HEK293 (cell line): Measurements from ENCODE around the gene DOK1.

Source experiments
- CTCF ChIA-PET: fragments of 350-600 bp; formaldehyde crosslinking; extraction: SDS; loops from one replicate; lab custom pipeline; 2021; ENCODE audit warnings: antibody characterized with exemption; lab: Yijun Ruan, JAX
- POLR2A ChIA-PET: fragments of 300-600 bp; formaldehyde crosslinking; extraction: SDS; loops from one replicate; lab custom pipeline; 2020; ENCODE audit warnings: antibody characterized with exemption, inconsistent platforms; lab: Yijun Ruan, JAX
- H3K27ac ChIP-seq: fragments of 200-500 bp; sonication (Bioruptor generic); 2 replicates; pipeline ENCODE4 v1.5.1; 2014; ENCODE audit warnings: low read depth, low read length, control low read depth, inconsistent platforms; ENCODE audit errors: extremely low read depth
- H3K36me3 ChIP-seq, 2 experiments: fragments of 200-500 bp in 1 of 2; sonication (Bioruptor generic) in 1 of 2; 1 replicate in 1 of 2; 2 replicates in 1 of 2; pipeline ENCODE4 v1.5.1; 2014 to 2017; ENCODE audit warnings: inconsistent platforms in 2 of 2, low read length in 2 of 2; ENCODE audit not compliant: control insufficient read depth in 2 of 2, insufficient read depth in 1 of 2
- H3K4me1 ChIP-seq: fragments of 200-500 bp; sonication (Bioruptor generic); 2 replicates; pipeline ENCODE4 v1.5.1; 2014; ENCODE audit warnings: mild to moderate bottlenecking, low read length, inconsistent platforms; ENCODE audit not compliant: control insufficient read depth, insufficient read depth
- H3K4me3 ChIP-seq: 2 replicates; pipeline ENCODE4 v1.5.1; 2011; ENCODE audit warnings: low read depth, mild to moderate bottlenecking, control low read depth, low read length, moderate library complexity
- H3K9me3 ChIP-seq: fragments of 200-500 bp; sonication (Bioruptor generic); 2 replicates; pipeline ENCODE4 v1.5.1; 2014; ENCODE audit warnings: low read depth, low read length, inconsistent platforms; ENCODE audit not compliant: control insufficient read depth, insufficient read depth
- GLI4 ChIP-seq: fragments of 450-650 bp; formaldehyde crosslinking; IDR thresholded peaks from 2 replicates; pipeline ENCODE4 v1.5.1; 2016; ENCODE audit warnings: missing biosample characterization, missing genetic modification characterization
- GLIS1 ChIP-seq: fragments of 450-650 bp; formaldehyde crosslinking; IDR thresholded peaks from 2 replicates; pipeline ENCODE4 v1.5.1; 2016; ENCODE audit warnings: missing biosample characterization, missing genetic modification characterization
- GLIS2 ChIP-seq: fragments of 450-650 bp; formaldehyde crosslinking; IDR thresholded peaks from 2 replicates; pipeline ENCODE4 v1.5.1; 2016; ENCODE audit warnings: missing biosample characterization, missing genetic modification characterization
- IKZF3 ChIP-seq: fragments of 450-650 bp; IDR thresholded peaks from 2 replicates; pipeline ENCODE4 v1.5.0; 2018; ENCODE audit warnings: missing biosample characterization, mild to moderate bottlenecking, missing genetic modification characterization, moderate library complexity
- KLF9 ChIP-seq: fragments of 450-650 bp; formaldehyde crosslinking; IDR thresholded peaks from 2 replicates; pipeline ENCODE4 v1.5.1; 2016; ENCODE audit warnings: missing biosample characterization, missing genetic modification characterization, low read depth
- SCRT2 ChIP-seq: fragments of 450-650 bp; formaldehyde crosslinking; IDR thresholded peaks from 2 replicates; pipeline ENCODE4 v1.5.1; 2016; ENCODE audit warnings: missing biosample characterization, missing genetic modification characterization
- SP3 ChIP-seq: fragments of 450-650 bp; formaldehyde crosslinking; IDR thresholded peaks from 2 replicates; pipeline ENCODE4 v1.5.1; 2016; ENCODE audit warnings: missing biosample characterization, missing genetic modification characterization
- YY1 ChIP-seq: fragments of 450-650 bp; formaldehyde crosslinking; IDR thresholded peaks from 2 replicates; pipeline ENCODE4 v1.5.1; 2018; ENCODE audit warnings: missing biosample characterization, missing genetic modification characterization
- ZBTB48 ChIP-seq: fragments of 450-650 bp; formaldehyde crosslinking; IDR thresholded peaks from 2 replicates; pipeline ENCODE4 v1.5.1; 2016; ENCODE audit warnings: missing biosample characterization, missing genetic modification characterization
- ZBTB8A ChIP-seq: fragments of 450-650 bp; formaldehyde crosslinking; IDR thresholded peaks from 2 replicates; pipeline ENCODE4 v1.5.1; 2016; ENCODE audit warnings: missing biosample characterization, missing genetic modification characterization
- ZNF132 ChIP-seq: fragments of 450-650 bp; formaldehyde crosslinking; IDR thresholded peaks from 2 replicates; pipeline ENCODE4 v1.5.1; 2017; ENCODE audit warnings: missing biosample characterization, missing genetic modification characterization, borderline replicate concordance
- ZNF23 ChIP-seq: fragments of 450-650 bp; formaldehyde crosslinking; IDR thresholded peaks from 2 replicates; pipeline ENCODE4 v1.5.1; 2016; ENCODE audit warnings: missing biosample characterization, missing genetic modification characterization, borderline replicate concordance
- ZNF302 ChIP-seq: fragments of 450-650 bp; formaldehyde crosslinking; IDR thresholded peaks from 2 replicates; pipeline ENCODE4 v1.5.1; 2016; ENCODE audit warnings: missing biosample characterization, missing genetic modification characterization, low read depth
- ZNF311 ChIP-seq: fragments of 450-650 bp; formaldehyde crosslinking; IDR thresholded peaks from 2 replicates; pipeline ENCODE4 v1.5.1; 2017; ENCODE audit warnings: missing biosample characterization, missing genetic modification characterization, borderline replicate concordance
- ZNF426 ChIP-seq: fragments of 450-650 bp; formaldehyde crosslinking; IDR thresholded peaks from 2 replicates; pipeline ENCODE4 v1.5.1; 2017; ENCODE audit warnings: missing biosample characterization, missing genetic modification characterization, mild to moderate bottlenecking, inconsistent platforms, moderate library complexity
- ZNF544 ChIP-seq: fragments of 450-650 bp; formaldehyde crosslinking; IDR thresholded peaks from 2 replicates; pipeline ENCODE4 v1.5.0; 2017; ENCODE audit warnings: missing biosample characterization, missing genetic modification characterization
- ZNF549 ChIP-seq: fragments of 450-650 bp; IDR thresholded peaks from 2 replicates; pipeline ENCODE4 v1.5.1; 2018; ENCODE audit warnings: missing biosample characterization, missing genetic modification characterization, mild to moderate bottlenecking, inconsistent platforms, moderate library complexity
- ZNF596 ChIP-seq: fragments of 450-650 bp; IDR thresholded peaks from 2 replicates; pipeline ENCODE4 v1.5.0; 2018; ENCODE audit warnings: missing biosample characterization, mild to moderate bottlenecking, missing genetic modification characterization, moderate library complexity
- ZNF600 ChIP-seq: fragments of 450-650 bp; formaldehyde crosslinking; IDR thresholded peaks from 2 replicates; pipeline ENCODE4 v1.5.1; 2016; ENCODE audit warnings: missing biosample characterization, missing genetic modification characterization
- ZNF707 ChIP-seq: fragments of 450-650 bp; formaldehyde crosslinking; IDR thresholded peaks from 2 replicates; pipeline ENCODE4 v1.5.1; 2016; ENCODE audit warnings: missing biosample characterization, missing genetic modification characterization
- TF ChIP-seq, protein P1 (sequence below): fragments of 450-650 bp; formaldehyde crosslinking; IDR thresholded peaks from 2 replicates; pipeline ENCODE4 v1.5.1; 2016; ENCODE audit warnings: missing biosample characterization, missing genetic modification characterization
- TF ChIP-seq, protein P2 (sequence below): fragments of 450-650 bp; formaldehyde crosslinking; IDR thresholded peaks from 2 replicates; pipeline ENCODE4 v1.5.1; 2016; ENCODE audit warnings: missing biosample characterization, missing genetic modification characterization
- TF ChIP-seq, protein P3 (sequence below): fragments of 450-650 bp; formaldehyde crosslinking; IDR thresholded peaks from 2 replicates; pipeline ENCODE4 v1.5.1; 2016; ENCODE audit warnings: missing biosample characterization, missing genetic modification characterization
- TF ChIP-seq, protein P4 (sequence below): fragments of 450-650 bp; formaldehyde crosslinking; IDR thresholded peaks from 2 replicates; pipeline ENCODE4 v1.5.1; 2016; ENCODE audit warnings: missing biosample characterization, missing genetic modification characterization

DOK1 gene

DNA sequence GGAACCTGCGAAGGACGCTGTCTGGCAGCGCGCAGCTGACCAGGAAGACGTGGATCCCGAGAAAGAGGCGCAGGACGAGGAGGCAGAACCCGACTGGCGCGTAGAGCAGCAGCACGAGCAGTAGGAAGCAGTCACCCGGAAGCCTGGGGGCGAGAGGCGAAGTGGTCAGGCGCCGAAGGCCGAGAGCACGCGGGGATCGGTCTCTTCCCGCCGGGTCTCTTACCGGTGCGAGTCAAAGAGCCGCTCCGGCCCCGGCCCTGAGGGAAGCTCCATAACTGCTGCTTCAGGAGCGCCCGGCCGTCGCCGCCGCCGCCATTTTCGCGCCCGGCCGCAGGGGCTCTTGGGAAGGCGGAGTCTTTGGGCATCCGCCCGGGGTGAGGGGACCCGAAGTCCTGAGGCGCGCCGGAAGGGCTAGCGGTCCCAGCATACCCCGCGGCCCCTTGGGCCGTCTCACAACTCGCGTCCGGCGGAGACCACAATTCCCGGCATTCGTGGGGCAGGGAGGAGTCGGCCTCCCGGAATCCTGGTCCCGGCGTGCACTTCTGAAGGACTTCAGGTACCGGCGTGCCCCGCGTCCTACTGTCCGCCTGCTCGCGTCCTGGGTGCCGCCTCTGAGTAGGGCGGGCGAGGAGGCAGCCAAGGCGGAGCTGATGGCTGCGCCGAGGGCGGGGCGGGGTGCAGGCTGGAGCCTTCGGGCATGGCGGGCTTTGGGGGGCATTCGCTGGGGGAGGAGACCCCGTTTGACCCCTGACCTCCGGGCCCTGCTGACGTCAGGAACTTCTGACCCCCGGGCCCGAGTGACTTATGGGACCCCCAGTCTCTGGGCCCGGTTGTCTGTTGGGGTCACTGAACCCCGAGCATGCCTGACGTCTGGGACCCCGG, 24.9 kb upstream of the DOK1 start, which contains the start of the genes AUP1 and HTRA2 (continued):
- TF ChIP-seq, protein P1, sequence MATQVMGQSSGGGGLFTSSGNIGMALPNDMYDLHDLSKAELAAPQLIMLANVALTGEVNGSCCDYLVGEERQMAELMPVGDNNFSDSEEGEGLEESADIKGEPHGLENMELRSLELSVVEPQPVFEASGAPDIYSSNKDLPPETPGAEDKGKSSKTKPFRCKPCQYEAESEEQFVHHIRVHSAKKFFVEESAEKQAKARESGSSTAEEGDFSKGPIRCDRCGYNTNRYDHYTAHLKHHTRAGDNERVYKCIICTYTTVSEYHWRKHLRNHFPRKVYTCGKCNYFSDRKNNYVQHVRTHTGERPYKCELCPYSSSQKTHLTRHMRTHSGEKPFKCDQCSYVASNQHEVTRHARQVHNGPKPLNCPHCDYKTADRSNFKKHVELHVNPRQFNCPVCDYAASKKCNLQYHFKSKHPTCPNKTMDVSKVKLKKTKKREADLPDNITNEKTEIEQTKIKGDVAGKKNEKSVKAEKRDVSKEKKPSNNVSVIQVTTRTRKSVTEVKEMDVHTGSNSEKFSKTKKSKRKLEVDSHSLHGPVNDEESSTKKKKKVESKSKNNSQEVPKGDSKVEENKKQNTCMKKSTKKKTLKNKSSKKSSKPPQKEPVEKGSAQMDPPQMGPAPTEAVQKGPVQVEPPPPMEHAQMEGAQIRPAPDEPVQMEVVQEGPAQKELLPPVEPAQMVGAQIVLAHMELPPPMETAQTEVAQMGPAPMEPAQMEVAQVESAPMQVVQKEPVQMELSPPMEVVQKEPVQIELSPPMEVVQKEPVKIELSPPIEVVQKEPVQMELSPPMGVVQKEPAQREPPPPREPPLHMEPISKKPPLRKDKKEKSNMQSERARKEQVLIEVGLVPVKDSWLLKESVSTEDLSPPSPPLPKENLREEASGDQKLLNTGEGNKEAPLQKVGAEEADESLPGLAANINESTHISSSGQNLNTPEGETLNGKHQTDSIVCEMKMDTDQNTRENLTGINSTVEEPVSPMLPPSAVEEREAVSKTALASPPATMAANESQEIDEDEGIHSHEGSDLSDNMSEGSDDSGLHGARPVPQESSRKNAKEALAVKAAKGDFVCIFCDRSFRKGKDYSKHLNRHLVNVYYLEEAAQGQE (tag by site-specific recombination), result no peak
- TF ChIP-seq, protein P2, sequence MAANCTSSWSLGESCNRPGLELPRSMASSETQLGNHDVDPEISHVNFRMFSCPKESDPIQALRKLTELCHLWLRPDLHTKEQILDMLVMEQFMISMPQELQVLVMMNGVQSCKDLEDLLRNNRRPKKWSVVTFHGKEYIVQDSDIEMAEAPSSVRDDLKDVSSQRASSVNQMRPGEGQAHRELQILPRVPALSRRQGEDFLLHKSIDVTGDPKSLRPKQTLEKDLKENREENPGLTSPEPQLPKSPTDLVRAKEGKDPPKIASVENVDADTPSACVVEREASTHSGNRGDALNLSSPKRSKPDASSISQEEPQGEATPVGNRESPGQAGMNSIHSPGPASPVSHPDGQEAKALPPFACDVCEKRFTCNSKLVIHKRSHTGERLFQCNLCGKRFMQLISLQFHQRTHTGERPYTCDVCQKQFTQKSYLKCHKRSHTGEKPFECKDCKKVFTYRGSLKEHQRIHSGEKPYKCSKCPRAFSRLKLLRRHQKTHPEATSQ (tag by site-specific recombination), result no peak
- TF ChIP-seq GLIS1 (peak; percentile 53), ZNF596 (tag by site-specific recombination) (no peak), ZNF23 (tag by site-specific recombination) (no peak), YY1 (tag by site-specific recombination) (peak; percentile 89), ZBTB8A (tag by site-specific recombination) (peak; percentile 91), ZNF311 (no peak), IKZF3 (tag by site-specific recombination) (0 out of 2 replicates have a peak, but pooled peaks have one; percentile 48), ZNF426 (tag by site-specific recombination) (no peak), ZNF549 (tag by site-specific recombination) (no peak)

DNA sequence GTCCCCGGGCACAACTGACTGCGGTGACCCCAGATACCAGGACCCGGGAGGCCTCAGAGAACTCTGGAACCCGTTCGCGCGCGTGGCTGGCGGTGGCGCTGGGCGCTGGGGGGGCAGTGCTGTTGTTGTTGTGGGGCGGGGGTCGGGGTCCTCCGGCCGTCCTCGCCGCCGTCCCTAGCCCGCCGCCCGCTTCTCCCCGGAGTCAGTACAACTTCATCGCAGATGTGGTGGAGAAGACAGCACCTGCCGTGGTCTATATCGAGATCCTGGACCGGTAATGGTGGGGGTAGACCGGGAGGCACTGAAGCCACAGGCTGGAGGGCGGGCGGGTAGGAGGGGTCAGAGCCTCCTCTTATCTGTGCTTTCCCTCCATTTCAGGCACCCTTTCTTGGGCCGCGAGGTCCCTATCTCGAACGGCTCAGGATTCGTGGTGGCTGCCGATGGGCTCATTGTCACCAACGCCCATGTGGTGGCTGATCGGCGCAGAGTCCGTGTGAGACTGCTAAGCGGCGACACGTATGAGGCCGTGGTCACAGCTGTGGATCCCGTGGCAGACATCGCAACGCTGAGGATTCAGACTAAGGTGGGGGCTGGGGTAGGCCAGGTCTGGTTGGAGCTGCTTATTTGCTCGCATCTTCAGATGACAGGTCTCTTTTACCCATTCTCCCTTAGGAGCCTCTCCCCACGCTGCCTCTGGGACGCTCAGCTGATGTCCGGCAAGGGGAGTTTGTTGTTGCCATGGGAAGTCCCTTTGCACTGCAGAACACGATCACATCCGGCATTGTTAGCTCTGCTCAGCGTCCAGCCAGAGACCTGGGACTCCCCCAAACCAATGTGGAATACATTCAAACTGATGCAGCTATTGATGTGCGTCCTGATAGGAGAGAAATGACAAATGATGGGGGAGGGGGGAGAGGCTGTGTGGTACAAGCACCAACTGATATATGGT, 24.0 kb upstream of the DOK1 start:
- ChIA-PET CTCF (interaction anchor here (0.6 to 4.3 kb wide), 6 partner anchors 13 to 1014 kb away, joined by 3 to 34 read pairs (median 9); partner anchors contain the start of genes CCDC142 and TTC31), POLR2A (interaction anchor here (0.5 to 2.4 kb wide), 19 partner anchors 9 to 1118 kb away, joined by 3 to 18 read pairs (median 6); partner anchors contain the start of genes CCDC142, MRPL53, PCGF1 and TLX2)
- Histone ChIP-seq H3K9me3 (no peaks in the 10 kb centered on the region), H3K36me3 (peaks cover 7 to 68% of the 10 kb centered on the region in 2 experiments; a peak in 1 of 3 replicates)
- TF ChIP-seq GLI4 (tag by site-specific recombination) (no peak), ZNF544 (tag by site-specific recombination) (no peak), KLF9 (tag by site-specific recombination) (0 out of 2 replicates have a peak, but pooled peaks have one; percentile 2), ZNF302 (tag by site-specific recombination) (no peak), ZNF707 (no peak), GLIS2 (tag by site-specific recombination) (peak; percentile 28; the same call in 1 of the 2 replicates), ZBTB48 (tag by site-specific recombination) (peak; percentile 33; the same call in 1 of the 2 replicates), ZNF132 (tag by site-specific recombination) (no peak), ZNF600 (tag by site-specific recombination) (no peak), SP3 (tag by site-specific recombination) (peak; percentile 7; the same call in 1 of the 2 replicates), SCRT2 (tag by site-specific recombination) (peak; percentile 79)
- TF ChIP-seq, protein P3, sequence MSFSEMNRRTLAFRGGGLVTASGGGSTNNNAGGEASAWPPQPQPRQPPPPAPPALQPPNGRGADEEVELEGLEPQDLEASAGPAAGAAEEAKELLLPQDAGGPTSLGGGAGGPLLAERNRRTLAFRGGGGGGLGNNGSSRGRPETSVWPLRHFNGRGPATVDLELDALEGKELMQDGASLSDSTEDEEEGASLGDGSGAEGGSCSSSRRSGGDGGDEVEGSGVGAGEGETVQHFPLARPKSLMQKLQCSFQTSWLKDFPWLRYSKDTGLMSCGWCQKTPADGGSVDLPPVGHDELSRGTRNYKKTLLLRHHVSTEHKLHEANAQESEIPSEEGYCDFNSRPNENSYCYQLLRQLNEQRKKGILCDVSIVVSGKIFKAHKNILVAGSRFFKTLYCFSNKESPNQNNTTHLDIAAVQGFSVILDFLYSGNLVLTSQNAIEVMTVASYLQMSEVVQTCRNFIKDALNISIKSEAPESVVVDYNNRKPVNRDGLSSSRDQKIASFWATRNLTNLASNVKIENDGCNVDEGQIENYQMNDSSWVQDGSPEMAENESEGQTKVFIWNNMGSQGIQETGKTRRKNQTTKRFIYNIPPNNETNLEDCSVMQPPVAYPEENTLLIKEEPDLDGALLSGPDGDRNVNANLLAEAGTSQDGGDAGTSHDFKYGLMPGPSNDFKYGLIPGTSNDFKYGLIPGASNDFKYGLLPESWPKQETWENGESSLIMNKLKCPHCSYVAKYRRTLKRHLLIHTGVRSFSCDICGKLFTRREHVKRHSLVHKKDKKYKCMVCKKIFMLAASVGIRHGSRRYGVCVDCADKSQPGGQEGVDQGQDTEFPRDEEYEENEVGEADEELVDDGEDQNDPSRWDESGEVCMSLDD (tag by site-specific recombination), result peak; percentile 37; the same call in 1 of the 2 replicates
- TF ChIP-seq, protein P4, sequence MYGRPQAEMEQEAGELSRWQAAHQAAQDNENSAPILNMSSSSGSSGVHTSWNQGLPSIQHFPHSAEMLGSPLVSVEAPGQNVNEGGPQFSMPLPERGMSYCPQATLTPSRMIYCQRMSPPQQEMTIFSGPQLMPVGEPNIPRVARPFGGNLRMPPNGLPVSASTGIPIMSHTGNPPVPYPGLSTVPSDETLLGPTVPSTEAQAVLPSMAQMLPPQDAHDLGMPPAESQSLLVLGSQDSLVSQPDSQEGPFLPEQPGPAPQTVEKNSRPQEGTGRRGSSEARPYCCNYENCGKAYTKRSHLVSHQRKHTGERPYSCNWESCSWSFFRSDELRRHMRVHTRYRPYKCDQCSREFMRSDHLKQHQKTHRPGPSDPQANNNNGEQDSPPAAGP (tag by site-specific recombination), result no peak
- TF ChIP-seq, all 188 proteins: peak for 6
- Histone ChIP-seq H3K4me3 (peak overlapping the region; percentile 57), H3K4me1 (no peaks in the 10 kb centered on the region; the same call in 1 of the 2 replicates), H3K27ac (peak overlapping the region; percentile 72; the same call in 1 of the 2 replicates)
